ENCODE results near the gene DARS1. TPM values are rescaled to one million over a fixed set of nuclear protein-coding genes. Genes with fewer than 3 reads are reported as not detected.
"Not testable (repeated sequence)": the region's sequence is repeated elsewhere in the genome, so short reads cannot be mapped to it uniquely, and the experiment has no call there.

The DARS1 gene
- polyA plus RNA-seq, 1 donor: 92.3 TPM

DNA sequence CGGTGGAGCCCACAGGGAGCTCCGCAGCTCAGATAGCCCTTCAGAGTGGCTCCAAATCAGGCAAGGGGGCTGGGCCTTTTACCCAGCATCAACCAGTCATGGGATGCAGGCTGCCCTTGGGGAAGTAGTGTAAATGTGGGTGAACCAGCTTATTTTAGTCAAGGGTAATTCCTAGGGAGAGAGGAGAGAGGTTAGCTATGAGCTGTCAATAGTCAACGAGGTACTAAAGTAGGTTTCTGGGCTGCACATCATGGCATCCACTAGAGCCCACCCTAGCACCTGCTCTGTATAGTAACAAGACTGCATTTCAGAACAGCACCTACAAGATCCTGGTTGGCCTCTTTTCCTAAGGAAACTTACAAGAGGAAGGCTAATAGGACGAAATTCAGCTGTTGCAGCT lies 99.7 kb downstream of the DARS1 start:
- no peak for DNase-seq (ENCODE audit: low read depth)

DNA sequence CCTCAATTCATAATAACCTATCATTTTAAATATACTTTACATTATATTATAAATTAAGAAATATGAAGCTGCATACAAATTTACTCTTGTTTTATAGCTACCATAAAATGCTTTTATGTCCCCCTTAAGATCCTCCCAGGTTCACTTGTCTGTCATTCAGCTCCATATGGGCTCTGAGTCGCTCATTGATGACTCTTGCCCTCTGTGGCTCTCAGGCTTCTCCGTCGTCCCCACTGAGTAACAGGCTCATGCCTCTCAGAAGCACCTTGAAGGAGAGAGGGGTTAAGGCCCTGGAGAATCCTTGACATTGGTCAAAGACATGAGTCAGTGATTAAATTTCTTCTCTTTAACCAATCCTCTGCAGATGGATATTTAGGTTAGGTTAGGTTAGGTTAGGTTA lies 103.0 kb downstream of the DARS1 start:
- DNase-seq (ENCODE audit: low read depth): no peak

DNA sequence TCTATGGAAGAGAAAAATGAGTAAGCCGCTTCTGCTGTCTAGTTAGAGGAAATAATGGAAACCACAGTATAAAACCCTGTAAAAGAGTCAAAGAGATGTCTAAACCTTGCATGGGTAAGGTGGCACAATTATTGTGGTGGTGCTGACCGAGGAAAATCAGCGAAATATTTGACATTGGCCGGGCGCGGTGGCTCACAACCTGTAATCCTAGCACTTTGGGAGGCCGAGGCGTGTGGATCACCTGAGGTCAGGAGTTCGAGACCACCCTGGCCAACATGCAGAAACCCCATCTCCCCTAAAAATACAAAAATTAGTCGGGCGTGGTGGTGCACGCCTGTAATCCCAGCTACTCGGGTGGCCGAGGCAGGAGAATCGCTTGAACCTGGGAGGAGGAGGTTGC lies 108.7 kb downstream of the DARS1 start:
- DNase-seq (ENCODE audit: low read depth): not testable (repeated sequence)

DNA sequence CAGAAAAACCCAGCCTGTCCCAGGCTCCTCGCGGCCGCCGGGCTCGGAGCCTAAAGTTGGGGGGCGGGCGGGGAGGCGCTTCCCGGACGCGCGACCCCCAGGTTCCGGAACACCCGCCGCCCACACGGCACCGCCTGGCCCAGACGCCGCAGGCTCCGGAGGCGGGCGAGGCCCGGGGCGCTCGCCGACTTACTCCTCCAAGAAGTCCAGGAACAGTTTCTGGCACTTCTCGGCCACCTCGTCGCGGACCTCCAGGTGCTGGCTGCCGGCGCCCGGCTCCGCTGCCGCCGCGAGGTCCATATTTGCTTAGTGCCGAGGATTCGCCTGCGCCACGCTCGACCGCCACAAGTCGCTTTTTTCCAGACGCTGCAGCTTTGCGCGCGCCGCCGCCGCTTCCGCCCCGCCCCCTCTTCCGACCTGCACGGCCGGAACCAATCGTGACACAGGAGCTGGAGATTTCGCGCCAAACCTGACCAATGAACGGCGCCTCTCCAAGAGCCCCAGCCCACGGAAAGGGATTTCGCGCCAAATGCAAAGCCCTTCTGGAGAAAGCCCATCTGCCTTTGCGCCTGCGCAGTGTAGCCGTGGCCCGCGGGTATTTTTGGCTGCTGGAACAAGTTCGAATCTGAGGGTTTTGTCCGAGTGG lies 109.2 kb downstream of the DARS1 start, which contains the start of gene MCM6:
TSS of gene MCM6 (minus strand) at position 378 of the 646 bp plus-strand sequence. CDS start at position 300, 78 bp downstream.
- DNase-seq (ENCODE audit: low read depth): peak; percentile 95

- no peak for DNase-seq (ENCODE audit: low read depth)
Measured at GRCh38 chr2:135875491-135876065, 109.8 kb downstream of the DARS1 start.

- no peak for DNase-seq (ENCODE audit: low read depth)
Measured at GRCh38 chr2:135874777-135875365, 110.6 kb downstream of the DARS1 start.

GRCh38 chr2:135870571-135870970 lies 114.9 kb downstream of the DARS1 start:
- DNase-seq (ENCODE audit: low read depth): no peak

- DNase-seq (ENCODE audit: low read depth): no peak
Measured at GRCh38 chr2:135863233-135863632, 122.2 kb downstream of the DARS1 start.

DNA sequence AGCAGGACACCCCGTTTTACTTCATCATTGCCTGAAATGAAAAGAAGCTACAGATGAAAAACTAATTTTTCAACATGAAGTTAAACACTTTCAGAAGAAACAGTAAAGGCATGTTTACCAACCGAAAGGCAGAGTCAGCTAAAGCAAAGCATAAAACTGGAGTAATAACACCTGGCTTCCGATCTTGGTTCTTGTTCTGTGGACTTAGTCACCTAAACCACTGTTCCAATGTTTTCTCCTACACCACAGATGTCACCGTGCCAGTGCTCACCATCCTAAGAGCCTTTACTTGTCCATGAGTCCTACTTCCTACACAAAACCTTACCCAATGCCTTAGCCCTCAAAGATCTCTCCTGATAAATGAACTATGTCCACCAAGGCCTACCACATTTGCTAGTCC lies 122.7 kb downstream of the DARS1 start:
- DNase-seq (ENCODE audit: low read depth): no peak

Other genes starting within 250 kb of the DARS1 start
- 68.6 TPM for gene UBXN4, start 243.8 kb downstream of the DARS1 start, polyA plus RNA-seq (ENCODE audit: insufficient read length)
- not detected for gene LCT, start 148.4 kb downstream of the DARS1 start, polyA plus RNA-seq (ENCODE audit: insufficient read length)
- 18.9 TPM for gene MCM6, start 109.2 kb downstream of the DARS1 start, polyA plus RNA-seq (ENCODE audit: insufficient read length)
- gene CXCR4, start 132.5 kb upstream of the DARS1 start, polyA plus RNA-seq (ENCODE audit: insufficient read length): 32.8 TPM

Data from forelimb muscle (tissue), 1 donor.